Ovary (tissue), 9 donors: ENCODE measurements around the gene SND1. TPM values are rescaled to one million over a fixed set of nuclear protein-coding genes. Genes with fewer than 3 reads are reported as not detected.

ENCODE experiments used
- DNase-seq, 5 donors: peaks; one replicate each; pipeline ENCODE4 v3.0.0-alpha.2; 2019 to 2020
- H3K27ac ChIP-seq, 2 donors: fragments of 200-600 bp; one replicate each; pipeline versions ENCODE4 v1.5.1 to v1.8.0; 2019 to 2022
- H3K27me3 ChIP-seq: fragments of 200-600 bp; one replicate; pipeline ENCODE4 v1.8.0; 2022
- H3K36me3 ChIP-seq: fragments of 200-600 bp; sonication (generic); one replicate; pipeline ENCODE4 v1.5.1; 2019
- H3K4me1 ChIP-seq: one replicate; pipeline ENCODE4 v1.8.1; 2013; ENCODE audit warnings: mild to moderate bottlenecking, moderate library complexity; ENCODE audit not compliant: insufficient read depth
- H3K4me3 ChIP-seq: fragments of 200-600 bp; sonication (generic); one replicate; pipeline ENCODE4 v1.5.1; 2017
- H3K9me3 ChIP-seq, 2 donors: fragments of 200-600 bp in 1 of 2; sonication (generic) in 1 of 2; one replicate each; pipeline versions ENCODE4 v1.5.1 to v1.8.1; 2013 to 2019; ENCODE audit warnings: mild to moderate bottlenecking in 1 of 2, moderate library complexity in 1 of 2
- EP300 ChIP-seq: sonication (generic); formaldehyde crosslinking; IDR thresholded peaks from one replicate; pipeline ENCODE4 v1.6.1; 2017; ENCODE audit warnings: antibody characterized with exemption
- POLR2A ChIP-seq: fragments of 450-650 bp; IDR thresholded peaks from one replicate; pipeline ENCODE4 v1.6.1; 2017; ENCODE audit warnings: antibody characterized with exemption, mild to moderate bottlenecking, moderate library complexity
- WGBS, 3 donors: extraction: QIAGEN DNeasy Blood & Tissue Kit in 1 of 3; methylation state at CpG; one replicate each; pipeline versions ENCODE4 v1.1.5 to v1.1.7; 2013 to 2017; 5-methylcytosine and 5-hydroxymethylcytosine counted together
- intact Hi-C, 4 donors: fragments of 100-400 bp; cut with DNase I; formaldehyde crosslinking; loops; one replicate each; pipeline versions ENCODE4 v1.11.0 to v1.15.1; 2022 to 2023
- polyA plus RNA-seq, 2 donors: library from polyadenylated mRNA; stranded (reverse); fragments of 200-250 nt in 1 of 2; fragments of 350-450 nt in 1 of 2; fragmentation: Illumina TruSeq in 1 of 2; extraction: RNeasy Lipid Tissue Mini Kit (QIAGEN cat#74804) in 1 of 2; gene quantifications; one replicate each; pipeline ENCODE4 v1.2.3, GENCODE V29; 2013 to 2014
- total RNA-seq, 7 donors: library from RNA; depleted of rRNA in 2 of 7; stranded (reverse); fragments of >200 nt in 2 of 7; fragmentation: NEBNext Ultra II Directional in 3 of 7; extraction: Animal tissue kit (Norgen Biotek cat#: 25700) in 3 of 7; gene quantifications; one replicate each; pipeline versions ENCODE4 v1.1.0 to v1.2.4, GENCODE V29; 2016 to 2023
- TF ChIP-seq, protein P1 (sequence below), 3 donors: fragments of 450-650 bp in 2 of 3; fragments of 200-600 bp in 1 of 3; IDR thresholded peaks; one replicate each; pipeline versions ENCODE4 v1.5.1 to v1.8.0; 2016 to 2022; ENCODE audit warnings: antibody characterized with exemption in 3 of 3, mild to moderate bottlenecking in 1 of 3
- donor health status: DM: no; HTN: no; CAD: no; lungs with moderate emphysema.
- donor health status: DM: no; HTN: no; CAD: no.
- donor health status: Bipolar disorder and iron deficiency.
- donor health status: DM: yes; HTN: yes; CAD: no.
- donor health status: DM: no; HTN: no; CAD: no.
- donor health status: DM: yes; HTN: yes; CAD: no.

SND1 gene
- total and polyA plus RNA-seq, 9 donors: 91.4 to 297 (median 182) TPM

GRCh38 chr7:127820732-127821085, 168.7 kb downstream of the SND1 start:
- WGBS, 3 donors: 27 to 56% (median 50%) methylated on average over 2 of the region's 2 CpGs
- H3K4me3 ChIP-seq: no peak overlapping the region
- intact Hi-C loops: no loop called here
- no peaks in the 10 kb centered on the region for H3K27me3 ChIP-seq
- no peak for DNase-seq
- H3K4me1 ChIP-seq: peaks cover 4% of the 10 kb centered on the region
- TF ChIP-seq POLR2A (no peak), EP300 (no peak)
- TF ChIP-seq, protein P1, sequence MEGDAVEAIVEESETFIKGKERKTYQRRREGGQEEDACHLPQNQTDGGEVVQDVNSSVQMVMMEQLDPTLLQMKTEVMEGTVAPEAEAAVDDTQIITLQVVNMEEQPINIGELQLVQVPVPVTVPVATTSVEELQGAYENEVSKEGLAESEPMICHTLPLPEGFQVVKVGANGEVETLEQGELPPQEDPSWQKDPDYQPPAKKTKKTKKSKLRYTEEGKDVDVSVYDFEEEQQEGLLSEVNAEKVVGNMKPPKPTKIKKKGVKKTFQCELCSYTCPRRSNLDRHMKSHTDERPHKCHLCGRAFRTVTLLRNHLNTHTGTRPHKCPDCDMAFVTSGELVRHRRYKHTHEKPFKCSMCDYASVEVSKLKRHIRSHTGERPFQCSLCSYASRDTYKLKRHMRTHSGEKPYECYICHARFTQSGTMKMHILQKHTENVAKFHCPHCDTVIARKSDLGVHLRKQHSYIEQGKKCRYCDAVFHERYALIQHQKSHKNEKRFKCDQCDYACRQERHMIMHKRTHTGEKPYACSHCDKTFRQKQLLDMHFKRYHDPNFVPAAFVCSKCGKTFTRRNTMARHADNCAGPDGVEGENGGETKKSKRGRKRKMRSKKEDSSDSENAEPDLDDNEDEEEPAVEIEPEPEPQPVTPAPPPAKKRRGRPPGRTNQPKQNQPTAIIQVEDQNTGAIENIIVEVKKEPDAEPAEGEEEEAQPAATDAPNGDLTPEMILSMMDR (IDR thresholded peaks at IDR 0.05): no peak
- no peaks in the 10 kb centered on the region for H3K9me3 ChIP-seq
- no peaks in the 10 kb centered on the region for H3K36me3 ChIP-seq
- H3K27ac ChIP-seq: no peak overlapping the region

- Histone ChIP-seq H3K4me3 (no peak overlapping the region), H3K4me1 (peaks cover 4% of the 10 kb centered on the region), H3K36me3 (no peaks in the 10 kb centered on the region), H3K9me3 (no peaks in the 10 kb centered on the region), H3K27ac (no peak overlapping the region), H3K27me3 (no peaks in the 10 kb centered on the region)
- no peak for DNase-seq
- no peak for TF ChIP-seq EP300
- TF ChIP-seq POLR2A: no peak
- TF ChIP-seq, protein P1 (IDR thresholded peaks at IDR 0.05): no peak
- intact Hi-C loops: no loop called here
- WGBS, 3 donors: 89 to 97% (median 95%) methylated on average over 1 of the region's 1 CpG
These were observed 169.2 kb downstream of the SND1 start for GRCh38 chr7:127821146-127821545.

DNA sequence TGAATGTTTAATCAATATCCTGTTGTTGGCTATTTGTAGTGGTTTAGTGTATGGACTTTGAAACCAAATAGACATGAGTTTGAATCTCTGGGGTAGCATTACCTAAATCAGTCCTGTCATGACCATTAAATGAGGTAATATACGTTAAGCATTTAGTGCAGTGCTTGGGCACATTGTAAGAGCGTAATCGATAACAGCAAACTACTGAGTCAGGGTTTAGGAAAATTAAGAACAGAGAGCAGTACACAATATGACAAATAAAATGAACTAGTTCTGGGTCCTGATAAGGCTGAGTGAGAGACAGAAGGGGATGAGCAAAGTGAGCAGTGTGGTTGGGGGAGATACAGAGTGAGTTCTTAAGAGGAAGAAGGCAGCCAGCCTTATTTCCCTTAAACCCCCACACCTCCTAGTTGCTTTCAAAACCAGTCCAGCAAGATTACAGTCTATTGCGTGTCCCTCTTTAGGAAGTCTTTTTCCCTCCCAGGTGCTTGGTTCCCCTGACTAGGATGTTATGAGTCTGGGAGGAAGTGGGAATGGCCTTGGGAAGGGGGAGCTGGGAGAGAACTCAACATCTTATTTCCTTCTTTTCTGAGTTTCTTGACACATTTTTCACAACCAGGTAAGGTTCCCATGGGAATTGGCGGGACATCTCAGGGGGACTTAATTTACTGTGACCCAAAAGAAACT, 171.0 kb downstream of the SND1 start:
- Histone ChIP-seq H3K36me3 (no peaks in the 10 kb centered on the region), H3K9me3 (no peaks in the 10 kb centered on the region), H3K27me3 (no peaks in the 10 kb centered on the region), H3K27ac (no peak overlapping the region), H3K4me1 (peaks cover 4% of the 10 kb centered on the region), H3K4me3 (no peak overlapping the region)
- 90 to 92% (median 91%) methylated on average over 5 of the region's 5 CpGs for WGBS, 3 donors
- intact Hi-C loops: no loop called here
- DNase-seq: no peak
- TF ChIP-seq POLR2A (no peak), EP300 (no peak)
- TF ChIP-seq, protein P1 (IDR thresholded peaks at IDR 0.05): no peak

DNA sequence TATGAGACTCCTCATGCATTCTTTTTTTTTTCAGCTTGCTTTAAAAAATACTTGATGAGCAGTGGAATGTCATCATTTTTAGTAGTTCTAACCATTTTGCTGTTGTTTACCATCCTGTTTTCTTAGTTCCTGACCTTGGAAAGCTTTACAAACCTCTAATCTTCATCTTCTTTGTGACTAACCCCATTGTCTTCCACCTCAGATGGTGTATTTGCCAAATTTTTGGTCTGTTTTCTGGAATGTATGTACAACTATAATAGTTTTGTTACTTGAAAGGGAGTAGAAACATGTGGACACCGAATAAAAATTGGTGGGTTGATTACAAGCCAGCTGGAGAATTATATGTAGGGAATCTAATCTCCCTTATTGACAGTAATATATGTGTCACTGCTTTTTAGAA, 172.7 kb downstream of the SND1 start:
- no peak for DNase-seq
- intact Hi-C loops: no loop called here
- Histone ChIP-seq H3K27ac (no peak overlapping the region), H3K4me1 (peaks cover 4% of the 10 kb centered on the region), H3K36me3 (no peaks in the 10 kb centered on the region), H3K9me3 (no peaks in the 10 kb centered on the region), H3K4me3 (no peak overlapping the region), H3K27me3 (no peaks in the 10 kb centered on the region)
- WGBS, 3 donors: 4 to 9% (median 7%) methylated on average over 1 of the region's 1 CpG
- TF ChIP-seq EP300: no peak
- TF ChIP-seq POLR2A: no peak
- TF ChIP-seq, protein P1 (IDR thresholded peaks at IDR 0.05): no peak
